ENCODE results near the gene KLHDC4.

Gene KLHDC4

DNA sequence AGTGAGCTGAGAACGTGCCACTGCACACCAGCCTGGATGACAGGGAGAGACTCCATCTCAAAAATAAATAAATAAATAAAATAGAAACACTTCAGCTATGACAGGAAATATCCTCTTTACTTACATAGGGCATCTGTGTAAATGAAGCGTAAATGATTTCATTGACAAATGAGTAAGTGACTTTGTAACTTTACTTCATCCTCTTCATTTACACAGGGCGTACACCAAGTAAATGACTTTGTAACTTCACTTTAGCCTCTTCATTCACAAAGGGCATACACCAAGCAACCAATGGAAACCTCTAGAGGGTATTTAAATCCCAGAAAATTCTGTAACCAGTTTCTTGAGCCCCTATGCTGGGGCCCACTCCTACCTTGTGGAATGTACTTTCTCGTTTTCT is 16.2 kb upstream of the KLHDC4 start:
- Histone ChIP-seq H3K79me2 (ENCODE audit: insufficient read depth, low read length) (peaks cover 34% of the 10 kb centered on the region), H3K9ac (ENCODE audit: low read length) (no peak overlapping the region), H3F3A (ENCODE audit: insufficient read depth) (peaks cover 34% of the 10 kb centered on the region), H3K27me3 (ENCODE audit: low read length) (no peaks in the 10 kb centered on the region), H3K36me3 (ENCODE audit: low read length) (no peaks in the 10 kb centered on the region), H4K20me1 (ENCODE audit: low read depth, low read length) (no peaks in the 10 kb centered on the region), H3K9me3 (ENCODE audit: insufficient read depth, low read length) (no peaks in the 10 kb centered on the region), H3K4me3 (ENCODE audit: insufficient read depth, low read length, poor library complexity, severe bottlenecking) (no peak overlapping the region), H2AFZ (ENCODE audit: low read depth, low read length, severe bottlenecking) (no peak overlapping the region), H3K27ac (ENCODE audit: low read depth, low read length) (peak overlapping the region; percentile 91; the same call in 1 of the 2 replicates), H3K9me2 (replicated peaks; ENCODE audit: insufficient read depth, low read length) (no peaks in the 10 kb centered on the region), H3K4me2 (ENCODE audit: low read depth, low read length, poor library complexity, severe bottlenecking) (no peak overlapping the region)
- TF ChIP-seq, protein P1, sequence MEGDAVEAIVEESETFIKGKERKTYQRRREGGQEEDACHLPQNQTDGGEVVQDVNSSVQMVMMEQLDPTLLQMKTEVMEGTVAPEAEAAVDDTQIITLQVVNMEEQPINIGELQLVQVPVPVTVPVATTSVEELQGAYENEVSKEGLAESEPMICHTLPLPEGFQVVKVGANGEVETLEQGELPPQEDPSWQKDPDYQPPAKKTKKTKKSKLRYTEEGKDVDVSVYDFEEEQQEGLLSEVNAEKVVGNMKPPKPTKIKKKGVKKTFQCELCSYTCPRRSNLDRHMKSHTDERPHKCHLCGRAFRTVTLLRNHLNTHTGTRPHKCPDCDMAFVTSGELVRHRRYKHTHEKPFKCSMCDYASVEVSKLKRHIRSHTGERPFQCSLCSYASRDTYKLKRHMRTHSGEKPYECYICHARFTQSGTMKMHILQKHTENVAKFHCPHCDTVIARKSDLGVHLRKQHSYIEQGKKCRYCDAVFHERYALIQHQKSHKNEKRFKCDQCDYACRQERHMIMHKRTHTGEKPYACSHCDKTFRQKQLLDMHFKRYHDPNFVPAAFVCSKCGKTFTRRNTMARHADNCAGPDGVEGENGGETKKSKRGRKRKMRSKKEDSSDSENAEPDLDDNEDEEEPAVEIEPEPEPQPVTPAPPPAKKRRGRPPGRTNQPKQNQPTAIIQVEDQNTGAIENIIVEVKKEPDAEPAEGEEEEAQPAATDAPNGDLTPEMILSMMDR (IDR thresholded peaks at IDR 0.05; ENCODE audit: insufficient read depth, low read length, poor library complexity, severe bottlenecking), result no peak
- TF ChIP-seq EZH2phosphoT487 (conservative IDR thresholded peaks at IDR 0.05; ENCODE audit: low read length), result no peak

DNA sequence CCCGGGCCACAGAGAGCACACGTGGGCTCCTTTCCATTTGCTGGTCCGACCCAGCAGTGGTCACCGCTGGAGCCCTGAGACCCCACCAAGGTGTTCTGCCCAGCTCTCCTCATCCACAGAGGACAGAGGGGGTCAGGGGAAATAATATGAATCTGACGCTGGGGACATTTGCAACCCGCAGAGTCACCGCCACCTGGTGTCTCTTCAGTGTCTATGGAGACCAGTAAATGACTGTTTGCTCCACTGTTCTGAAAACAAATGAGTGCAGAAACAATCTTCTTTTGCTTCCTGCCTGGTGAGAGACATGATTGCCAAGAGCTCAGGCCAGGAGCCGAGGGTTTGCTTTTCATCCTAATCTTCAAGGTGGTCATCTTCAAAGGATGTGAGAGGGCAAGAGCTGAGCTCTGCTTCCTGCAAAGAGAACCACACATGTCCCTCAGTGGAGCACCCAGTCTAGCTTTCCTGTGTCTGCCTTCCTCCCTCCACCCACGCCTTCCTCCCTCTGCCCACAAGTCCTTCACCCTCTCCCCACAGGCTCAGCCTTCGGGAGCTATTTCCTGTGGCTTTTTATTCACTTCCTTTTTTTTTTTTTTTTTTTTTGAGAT is 14.7 kb upstream of the KLHDC4 start:
- no peak for TF ChIP-seq EZH2phosphoT487 (conservative IDR thresholded peaks at IDR 0.05; ENCODE audit: low read length)
- TF ChIP-seq, protein P1 (IDR thresholded peaks at IDR 0.05; ENCODE audit: insufficient read depth, low read length, poor library complexity, severe bottlenecking), result no peak
- Histone ChIP-seq H3K9ac (ENCODE audit: low read length) (peak overlapping the region; percentile 32), H3K4me3 (ENCODE audit: insufficient read depth, low read length, poor library complexity, severe bottlenecking) (no peak overlapping the region)

GRCh38 chr16:87778830-87779579 is 13.2 kb upstream of the KLHDC4 start:
- Histone ChIP-seq H3K79me2 (ENCODE audit: insufficient read depth, low read length) (peaks cover 19% of the 10 kb centered on the region), H3K9me3 (ENCODE audit: insufficient read depth, low read length) (no peaks in the 10 kb centered on the region), H3K9ac (ENCODE audit: low read length) (peak overlapping the region; percentile 78), H3K27me3 (ENCODE audit: low read length) (no peaks in the 10 kb centered on the region), H3F3A (ENCODE audit: insufficient read depth) (peaks cover 34% of the 10 kb centered on the region), H2AFZ (ENCODE audit: low read depth, low read length, severe bottlenecking) (no peak overlapping the region), H3K9me2 (replicated peaks; ENCODE audit: insufficient read depth, low read length) (no peaks in the 10 kb centered on the region), H3K4me3 (ENCODE audit: insufficient read depth, low read length, poor library complexity, severe bottlenecking) (peak overlapping the region; percentile 48), H3K4me2 (ENCODE audit: low read depth, low read length, poor library complexity, severe bottlenecking) (peak overlapping the region; percentile 66), H3K36me3 (ENCODE audit: low read length) (no peaks in the 10 kb centered on the region), H4K20me1 (ENCODE audit: low read depth, low read length) (no peaks in the 10 kb centered on the region), H3K27ac (ENCODE audit: low read depth, low read length) (peak overlapping the region; percentile 91)
- TF ChIP-seq EZH2phosphoT487 (conservative IDR thresholded peaks at IDR 0.05; ENCODE audit: low read length), result no peak
- TF ChIP-seq, protein P1 (IDR thresholded peaks at IDR 0.05; ENCODE audit: insufficient read depth, low read length, poor library complexity, severe bottlenecking), result peak; percentile 53

More for the DNA sequence above, 14.7 kb upstream of the KLHDC4 start:
- Histone ChIP-seq H3K79me2 (ENCODE audit: insufficient read depth, low read length) (peaks cover 21% of the 10 kb centered on the region), H4K20me1 (ENCODE audit: low read depth, low read length) (no peaks in the 10 kb centered on the region), H3K36me3 (ENCODE audit: low read length) (no peaks in the 10 kb centered on the region), H3F3A (ENCODE audit: insufficient read depth) (peaks cover 29% of the 10 kb centered on the region), H3K27ac (ENCODE audit: low read depth, low read length) (peak overlapping the region; percentile 91), H3K9me2 (replicated peaks; ENCODE audit: insufficient read depth, low read length) (no peaks in the 10 kb centered on the region), H3K9me3 (ENCODE audit: insufficient read depth, low read length) (no peaks in the 10 kb centered on the region), H2AFZ (ENCODE audit: low read depth, low read length, severe bottlenecking) (no peak overlapping the region), H3K27me3 (ENCODE audit: low read length) (no peaks in the 10 kb centered on the region), H3K4me2 (ENCODE audit: low read depth, low read length, poor library complexity, severe bottlenecking) (peak overlapping the region; percentile 45)

Measured in SU-DHL-6 (cell line).